GM21447 (cell line): Measurements from ENCODE around the gene COL20A1.

Source experiments
- ATAC-seq: cut with Tn5 transposase; IDR thresholded peaks from one replicate; pipeline ENCODE4 v1.9.1; 2021; ENCODE audit not compliant: unreplicated experiment

Gene COL20A1

GRCh38 chr20:63347081-63347741, 54.2 kb downstream of the COL20A1 start:
- no peak for ATAC-seq

DNA sequence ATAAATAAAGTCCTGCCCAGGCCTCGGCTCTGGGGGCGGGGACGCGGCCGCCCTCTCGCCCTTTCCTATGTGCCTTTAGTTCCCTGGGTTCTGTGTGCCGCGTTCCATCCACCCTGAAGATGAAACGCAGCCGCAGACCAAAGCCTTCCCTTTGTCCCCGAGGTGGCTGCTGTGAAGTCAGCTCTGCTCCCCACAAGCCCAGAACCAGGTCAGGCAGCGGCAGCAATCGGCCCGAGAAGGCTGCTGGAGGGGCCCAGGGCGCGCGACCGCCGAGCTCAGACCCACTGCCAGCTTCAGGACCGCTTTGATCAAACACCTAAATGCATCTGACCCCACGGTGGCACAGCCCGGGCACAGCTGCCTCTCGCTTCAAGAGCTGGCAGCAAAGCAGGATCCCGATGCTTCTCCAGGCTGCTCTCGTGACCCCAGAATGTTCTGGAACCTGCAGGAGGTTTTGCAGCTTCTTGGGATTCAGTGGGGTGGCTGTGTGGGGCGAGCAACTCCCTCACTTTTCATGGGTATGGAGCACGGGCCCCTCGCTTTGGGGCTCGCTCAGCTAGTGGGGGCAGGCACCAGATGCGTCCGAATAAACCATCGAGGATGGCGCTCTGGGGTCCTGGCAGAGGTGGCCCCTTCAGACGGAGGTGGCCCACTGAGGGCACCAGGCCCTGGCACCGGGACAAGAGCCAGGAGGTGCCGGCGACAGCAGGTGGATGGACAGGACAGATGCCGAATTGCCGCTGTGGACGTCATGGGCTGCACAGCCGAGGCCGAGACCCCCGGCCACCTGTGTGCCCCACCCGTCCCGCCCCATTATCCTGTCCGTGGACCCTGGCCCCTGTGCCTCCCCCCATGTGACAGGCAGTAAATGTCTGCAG, 55.2 kb downstream of the COL20A1 start:
- ATAC-seq, result no peak

GRCh38 chr20:63348828-63349515, 56.0 kb downstream of the COL20A1 start:
- no peak for ATAC-seq

DNA sequence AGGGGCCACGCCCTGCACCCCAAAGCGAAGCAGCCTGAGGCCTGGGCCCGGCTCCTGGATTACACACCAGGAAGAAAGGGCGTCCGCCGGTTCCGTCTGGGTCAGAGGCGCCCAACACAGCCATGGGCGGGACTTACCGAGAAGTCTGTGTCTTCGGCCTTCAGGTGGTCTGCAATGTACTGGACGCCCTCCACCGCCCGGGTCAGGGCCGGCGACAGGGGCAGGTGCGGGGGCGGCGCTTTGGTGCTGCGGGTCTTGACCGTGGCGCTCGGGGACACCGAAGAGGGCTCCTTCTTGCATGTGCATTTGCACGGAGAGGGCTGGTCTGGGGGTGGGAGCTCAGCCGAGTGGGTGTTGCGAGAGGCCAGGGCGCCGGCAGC, 56.5 kb downstream of the COL20A1 start:
- ATAC-seq, result no peak

- ATAC-seq, result no peak
These were observed 57.2 kb downstream of the COL20A1 start for GRCh38 chr20:63350196-63350595.

- ATAC-seq, result no peak
These were observed 57.8 kb downstream of the COL20A1 start for GRCh38 chr20:63350597-63351325.

- no peak for ATAC-seq
These were observed 58.3 kb downstream of the COL20A1 start for GRCh38 chr20:63351326-63351700.

DNA sequence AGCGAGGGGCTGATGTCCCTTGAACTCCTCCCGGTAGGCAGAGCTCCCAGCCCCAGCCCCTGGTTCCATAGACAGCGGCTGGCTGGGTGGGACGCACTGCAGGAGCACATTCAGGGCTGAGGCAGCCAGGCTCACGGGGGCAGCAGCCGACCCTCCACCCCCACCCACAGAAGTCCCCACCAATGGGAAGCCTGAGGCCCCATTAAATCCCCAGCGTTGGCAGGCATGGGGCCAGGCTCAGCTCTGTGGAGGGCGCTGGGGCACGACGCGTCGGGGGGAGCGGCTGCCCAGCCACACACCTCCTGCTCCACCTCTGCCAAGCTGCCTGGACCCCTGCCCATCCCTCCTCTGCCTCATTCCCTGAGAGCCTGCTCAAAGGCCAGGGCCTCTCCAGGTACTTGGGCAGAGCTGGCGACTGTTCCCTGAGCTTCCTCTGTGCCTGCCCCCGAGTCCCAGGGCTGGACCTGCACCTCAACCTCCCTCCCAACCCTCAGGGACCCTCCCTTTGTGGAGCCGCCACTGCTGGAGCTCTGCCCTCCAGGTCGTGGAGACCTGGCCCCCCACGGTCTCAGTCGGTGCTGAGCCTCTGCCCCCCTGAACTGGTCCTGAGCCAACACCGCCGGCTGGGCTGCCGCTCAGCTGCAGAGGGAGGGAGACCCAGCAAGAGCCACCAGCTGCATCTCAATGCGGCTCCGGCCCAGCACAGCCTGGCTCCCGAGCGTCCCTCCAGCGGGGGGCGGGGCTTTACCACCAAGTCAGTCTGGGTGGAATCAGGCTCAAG, 59.0 kb downstream of the COL20A1 start:
- ATAC-seq, result no peak

DNA sequence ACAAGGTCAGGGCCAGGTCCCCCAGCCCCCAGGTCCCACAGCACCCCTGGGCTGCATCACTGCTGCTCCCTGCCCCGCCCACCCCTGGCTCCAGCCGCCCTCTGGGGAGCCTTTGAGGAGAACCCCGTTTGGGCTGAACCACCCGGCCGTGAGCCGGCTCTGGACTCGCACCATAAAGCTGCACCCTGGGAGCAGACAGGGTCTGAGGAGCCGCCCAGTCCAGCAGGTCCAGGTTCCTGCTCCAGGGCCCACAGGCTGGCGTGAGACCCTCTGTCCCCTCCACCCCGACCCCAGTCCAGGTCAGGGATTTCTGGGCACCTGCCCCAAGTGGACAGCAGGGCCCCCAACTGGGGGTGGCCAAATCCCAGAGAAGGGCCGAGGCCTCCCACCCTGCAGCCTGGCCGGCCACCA, 59.8 kb downstream of the COL20A1 start:
- ATAC-seq, result no peak

GRCh38 chr20:63354636-63355350, 61.8 kb downstream of the COL20A1 start:
- ATAC-seq, result no peak

GRCh38 chr20:63355781-63356295, 62.9 kb downstream of the COL20A1 start:
- ATAC-seq, result no peak

- ATAC-seq, result no peak
These were observed 63.5 kb downstream of the COL20A1 start for GRCh38 chr20:63356511-63356910.

DNA sequence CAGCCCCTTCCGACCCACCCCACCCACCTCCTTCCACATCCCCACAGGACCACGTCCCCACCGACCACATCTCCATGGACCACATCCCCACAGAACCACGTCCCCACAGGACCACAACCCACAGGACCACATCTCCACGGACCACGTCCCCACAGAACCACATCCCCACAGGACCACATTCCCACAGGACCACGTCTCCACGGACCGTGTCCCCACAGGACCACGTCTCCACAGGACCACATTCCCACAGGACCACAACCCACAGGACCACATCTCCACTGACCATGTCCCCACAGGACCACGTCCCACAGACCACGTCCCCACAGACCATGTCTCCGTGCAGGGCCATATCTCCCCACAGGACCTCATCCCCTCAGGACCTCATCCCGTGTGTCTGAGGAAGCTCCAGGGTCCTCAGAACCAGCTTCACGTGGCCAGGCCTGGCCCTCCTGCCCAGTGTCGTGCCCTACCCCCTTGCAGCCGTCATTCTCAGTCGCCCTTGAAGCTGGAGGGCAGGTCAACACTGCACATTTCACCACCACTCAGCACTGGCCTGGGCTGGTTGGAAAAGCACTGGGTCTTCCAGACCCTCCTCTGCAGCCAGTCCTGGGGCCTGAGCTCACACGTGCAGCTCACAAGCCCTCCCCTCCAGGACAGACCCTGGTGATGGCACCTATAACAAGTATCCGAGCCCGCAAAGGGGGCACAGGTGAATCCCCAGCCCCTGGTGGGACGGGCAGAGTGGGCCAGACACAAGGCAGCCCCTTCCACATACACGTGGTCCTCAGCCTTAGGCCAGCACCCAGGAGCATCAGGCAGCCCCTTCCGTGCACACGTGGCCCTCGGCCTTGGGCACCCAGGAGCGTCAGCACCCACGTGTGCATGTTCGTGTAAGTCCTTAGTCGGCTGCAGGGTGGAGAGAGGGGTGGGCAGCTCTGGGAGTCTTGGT, 64.2 kb downstream of the COL20A1 start:
- no peak for ATAC-seq

DNA sequence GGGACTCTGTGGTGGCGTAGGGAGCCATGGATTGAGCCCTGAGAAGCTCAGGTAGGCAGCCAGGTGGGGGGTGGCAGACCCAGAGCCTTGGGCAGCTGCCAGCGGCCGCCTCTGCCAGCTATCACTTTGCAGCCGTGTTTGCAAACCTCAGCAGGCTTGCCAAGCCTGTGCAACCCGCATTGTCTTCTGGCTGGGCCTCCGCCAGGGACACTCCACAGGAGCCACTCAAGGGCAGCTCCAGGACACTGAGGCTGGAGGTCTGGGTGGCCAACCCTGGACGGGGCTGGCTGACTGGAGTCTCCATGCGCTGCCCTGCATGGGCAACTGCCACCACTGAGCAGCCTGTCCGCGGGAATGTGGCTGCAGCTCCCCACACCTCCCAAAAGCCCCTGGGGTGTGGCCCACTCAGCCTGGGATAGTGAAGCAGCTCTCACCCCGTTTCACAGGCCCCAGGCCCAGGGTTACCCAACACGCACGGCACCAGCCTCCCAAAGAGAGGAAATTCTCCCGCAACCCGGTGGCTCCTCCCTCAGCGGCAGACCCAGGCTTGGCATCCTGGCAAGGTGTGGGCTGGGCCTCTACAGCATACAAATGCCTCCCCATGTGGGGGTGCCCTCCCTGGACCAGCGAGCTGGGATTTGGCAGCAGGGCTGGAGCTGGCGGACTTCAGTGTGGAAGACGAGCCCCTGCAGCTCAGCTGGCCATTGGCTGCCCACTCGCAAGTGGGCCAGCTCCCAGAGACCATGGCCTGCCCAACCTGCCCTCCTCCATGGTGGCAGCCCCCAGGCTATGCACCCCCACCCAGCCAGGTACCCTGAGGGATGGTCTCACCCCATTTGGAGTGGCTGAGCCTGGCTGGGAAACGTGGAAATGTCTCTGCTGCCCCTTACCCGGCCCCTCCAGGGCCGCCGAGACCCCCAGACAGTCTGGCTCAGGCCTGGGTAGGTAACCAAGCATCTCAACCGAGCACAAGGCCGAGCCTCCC, 65.2 kb downstream of the COL20A1 start:
- ATAC-seq, result no peak

GRCh38 chr20:63359164-63359934, 66.4 kb downstream of the COL20A1 start:
- ATAC-seq, result no peak
